MM.1S (cell line): ENCODE results near the gene NUTF2.

Experiments
- CTCF ChIP-seq: fragments of 300-600 bp; sonication (generic); IDR thresholded peaks from 2 replicates; pipeline ENCODE4 v1.5.1; 2016; ENCODE audit warnings: antibody characterized with exemption, low read length, mixed read lengths
- EZH2 ChIP-seq: fragments of 300-600 bp; sonication (generic); optimal IDR thresholded peaks from 2 replicates; pipeline ENCODE3; 2017; ENCODE audit warnings: low read depth, mild to moderate bottlenecking, antibody characterized with exemption, low read length, mixed read lengths
- EZH2phosphoT487 ChIP-seq: fragments of 300-600 bp; sonication (generic); IDR thresholded peaks from 2 replicates; pipeline ENCODE4 v1.6.1; 2018; ENCODE audit warnings: antibody characterized with exemption, low read length

GRCh38 chr16:67878232-67878631, 31.5 kb downstream of the NUTF2 start:
- TF ChIP-seq CTCF = no peak
- TF ChIP-seq EZH2 = no peak
- no peak for TF ChIP-seq EZH2phosphoT487
